ENCODE data around the gene CAV2.

DNA sequence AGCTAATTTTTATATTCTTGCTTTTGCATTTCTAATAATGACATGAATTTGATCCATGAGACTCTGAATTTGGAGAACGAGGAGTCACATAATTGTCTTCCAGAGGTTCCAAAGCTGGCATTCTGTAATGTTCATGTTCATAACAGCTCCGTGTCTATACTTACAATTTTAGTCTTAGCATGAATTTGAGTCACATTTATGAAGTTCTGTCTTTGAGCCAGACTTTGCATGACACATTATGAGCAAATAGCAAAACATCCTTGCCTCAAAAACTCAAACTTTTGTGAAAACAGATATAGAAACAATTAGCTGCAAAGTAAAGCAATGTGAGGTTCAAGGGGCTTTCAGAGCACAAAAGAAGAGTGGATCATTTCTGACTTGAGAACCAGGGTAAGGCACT is 44.5 kb upstream of the CAV2 start:
- TF ChIP-seq, protein P1, sequence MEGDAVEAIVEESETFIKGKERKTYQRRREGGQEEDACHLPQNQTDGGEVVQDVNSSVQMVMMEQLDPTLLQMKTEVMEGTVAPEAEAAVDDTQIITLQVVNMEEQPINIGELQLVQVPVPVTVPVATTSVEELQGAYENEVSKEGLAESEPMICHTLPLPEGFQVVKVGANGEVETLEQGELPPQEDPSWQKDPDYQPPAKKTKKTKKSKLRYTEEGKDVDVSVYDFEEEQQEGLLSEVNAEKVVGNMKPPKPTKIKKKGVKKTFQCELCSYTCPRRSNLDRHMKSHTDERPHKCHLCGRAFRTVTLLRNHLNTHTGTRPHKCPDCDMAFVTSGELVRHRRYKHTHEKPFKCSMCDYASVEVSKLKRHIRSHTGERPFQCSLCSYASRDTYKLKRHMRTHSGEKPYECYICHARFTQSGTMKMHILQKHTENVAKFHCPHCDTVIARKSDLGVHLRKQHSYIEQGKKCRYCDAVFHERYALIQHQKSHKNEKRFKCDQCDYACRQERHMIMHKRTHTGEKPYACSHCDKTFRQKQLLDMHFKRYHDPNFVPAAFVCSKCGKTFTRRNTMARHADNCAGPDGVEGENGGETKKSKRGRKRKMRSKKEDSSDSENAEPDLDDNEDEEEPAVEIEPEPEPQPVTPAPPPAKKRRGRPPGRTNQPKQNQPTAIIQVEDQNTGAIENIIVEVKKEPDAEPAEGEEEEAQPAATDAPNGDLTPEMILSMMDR (IDR thresholded peaks at IDR 0.05 in 2 of 3, conservative IDR thresholded peaks at IDR 0.05 in 1 of 3; ENCODE audit: insufficient read depth in 2 of 3, low read depth in 1 of 3, low read length in 3 of 3) = no peak
- TF ChIP-seq ZNF239 (CRISPR knock-in tag; IDR thresholded peaks at IDR 0.05) (no peak), BHLHE40 (IDR thresholded peaks at IDR 0.05; ENCODE audit: low read length) (no peak), BACH1 (tag; IDR thresholded peaks at IDR 0.05) (no peak), POLR2A (conservative IDR thresholded peaks at IDR 0.05) (no peak), ZNF121 (CRISPR knock-in tag; conservative IDR thresholded peaks at IDR 0.05) (no peak), SRF (CRISPR knock-in tag; IDR thresholded peaks at IDR 0.05) (no peak), SNRNP70 (optimal IDR thresholded peaks at IDR 0.05; ENCODE audit: low read depth, low read length) (no peak)
- TF ChIP-seq, protein P2, sequence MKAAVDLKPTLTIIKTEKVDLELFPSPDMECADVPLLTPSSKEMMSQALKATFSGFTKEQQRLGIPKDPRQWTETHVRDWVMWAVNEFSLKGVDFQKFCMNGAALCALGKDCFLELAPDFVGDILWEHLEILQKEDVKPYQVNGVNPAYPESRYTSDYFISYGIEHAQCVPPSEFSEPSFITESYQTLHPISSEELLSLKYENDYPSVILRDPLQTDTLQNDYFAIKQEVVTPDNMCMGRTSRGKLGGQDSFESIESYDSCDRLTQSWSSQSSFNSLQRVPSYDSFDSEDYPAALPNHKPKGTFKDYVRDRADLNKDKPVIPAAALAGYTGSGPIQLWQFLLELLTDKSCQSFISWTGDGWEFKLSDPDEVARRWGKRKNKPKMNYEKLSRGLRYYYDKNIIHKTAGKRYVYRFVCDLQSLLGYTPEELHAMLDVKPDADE (conservative IDR thresholded peaks at IDR 0.05; ENCODE audit: control insufficient read depth, low read depth, low read length) = no peak
- TF ChIP-seq, protein P3, sequence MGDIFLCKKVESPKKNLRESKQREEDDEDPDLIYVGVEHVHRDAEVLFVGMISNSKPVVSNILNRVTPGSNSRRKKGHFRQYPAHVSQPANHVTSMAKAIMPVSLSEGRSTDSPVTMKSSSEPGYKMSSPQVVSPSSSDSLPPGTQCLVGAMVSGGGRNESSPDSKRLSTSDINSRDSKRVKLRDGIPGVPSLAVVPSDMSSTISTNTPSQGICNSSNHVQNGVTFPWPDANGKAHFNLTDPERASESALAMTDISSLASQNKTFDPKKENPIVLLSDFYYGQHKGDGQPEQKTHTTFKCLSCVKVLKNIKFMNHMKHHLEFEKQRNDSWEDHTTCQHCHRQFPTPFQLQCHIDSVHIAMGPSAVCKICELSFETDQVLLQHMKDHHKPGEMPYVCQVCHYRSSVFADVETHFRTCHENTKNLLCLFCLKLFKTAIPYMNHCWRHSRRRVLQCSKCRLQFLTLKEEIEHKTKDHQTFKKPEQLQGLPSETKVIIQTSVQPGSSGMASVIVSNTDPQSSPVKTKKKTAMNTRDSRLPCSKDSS (IDR thresholded peaks at IDR 0.05; ENCODE audit: low read depth, partially characterized antibody) = no peak
- TF ChIP-seq, protein P4, sequence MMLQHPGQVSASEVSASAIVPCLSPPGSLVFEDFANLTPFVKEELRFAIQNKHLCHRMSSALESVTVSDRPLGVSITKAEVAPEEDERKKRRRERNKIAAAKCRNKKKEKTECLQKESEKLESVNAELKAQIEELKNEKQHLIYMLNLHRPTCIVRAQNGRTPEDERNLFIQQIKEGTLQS (IDR thresholded peaks at IDR 0.05) = no peak
- TF ChIP-seq, protein P4 (CRISPR knock-in tag; conservative IDR thresholded peaks at IDR 0.05) = no peak

Data from K562 (cell line).